HG03139 (cell line): Measurements from ENCODE around the gene PLCB4.
"Not testable (repeated sequence)": the region's sequence is repeated elsewhere in the genome, so short reads cannot be mapped to it uniquely, and the experiment has no call there.

Experiments used
- ATAC-seq: cut with Tn5 transposase; IDR thresholded peaks from one replicate; pipeline ENCODE4 v1.9.1; 2021; ENCODE audit not compliant: unreplicated experiment

The PLCB4 gene

GRCh38 chr20:9353180-9353915 is 284.5 kb downstream of the PLCB4 start:
- no peak for ATAC-seq

GRCh38 chr20:9353916-9354276 is 285.0 kb downstream of the PLCB4 start:
- no peak for ATAC-seq

- ATAC-seq, result no peak
Measured at GRCh38 chr20:9354579-9354978, 285.7 kb downstream of the PLCB4 start.

GRCh38 chr20:9358001-9358400 is 289.1 kb downstream of the PLCB4 start:
- ATAC-seq, result no peak

- no peak for ATAC-seq
Measured at GRCh38 chr20:9359561-9360308, 290.8 kb downstream of the PLCB4 start.

- ATAC-seq, result no peak
Measured at GRCh38 chr20:9360431-9360830, 291.5 kb downstream of the PLCB4 start.

GRCh38 chr20:9363673-9364072 is 294.8 kb downstream of the PLCB4 start:
- ATAC-seq, result no peak

GRCh38 chr20:9367328-9367727 is 298.4 kb downstream of the PLCB4 start:
- ATAC-seq, result no peak

GRCh38 chr20:9367746-9368145 is 298.9 kb downstream of the PLCB4 start:
- ATAC-seq, result no peak

- no peak for ATAC-seq
Measured at GRCh38 chr20:9368893-9369292, 300.0 kb downstream of the PLCB4 start.

GRCh38 chr20:9369557-9369956 is 300.7 kb downstream of the PLCB4 start:
- ATAC-seq, result no peak

- no peak for ATAC-seq
Measured at GRCh38 chr20:9374072-9374471, 305.2 kb downstream of the PLCB4 start.

- no peak for ATAC-seq
Measured at GRCh38 chr20:9374480-9374879, 305.6 kb downstream of the PLCB4 start.

GRCh38 chr20:9375221-9375681 is 306.4 kb downstream of the PLCB4 start:
- ATAC-seq, result no peak

GRCh38 chr20:9377007-9377406 is 308.1 kb downstream of the PLCB4 start:
- ATAC-seq, result no peak

GRCh38 chr20:9385345-9386310 is 316.7 kb downstream of the PLCB4 start:
- ATAC-seq, result not testable (repeated sequence)

GRCh38 chr20:9388160-9388812 is 319.4 kb downstream of the PLCB4 start:
- ATAC-seq, result no peak

- ATAC-seq, result no peak
Measured at GRCh38 chr20:9388813-9389161, 319.9 kb downstream of the PLCB4 start.

GRCh38 chr20:9389346-9389745 is 320.5 kb downstream of the PLCB4 start:
- no peak for ATAC-seq

- ATAC-seq, result no peak
Measured at GRCh38 chr20:9390441-9390840, 321.6 kb downstream of the PLCB4 start.
